ENCODE data around the gene GNA15.
A peak's percentile ranks its signal among the peaks of the same experiment; 100 is the strongest.
"Not testable (repeated sequence)": the region's sequence is repeated elsewhere in the genome, so short reads cannot be mapped to it uniquely, and the experiment has no call there.

GNA15 gene

GRCh38 chr19:3176715-3177501 is 41.1 kb downstream of the GNA15 start:
- DNase-seq, result peak; percentile 80

- DNase-seq, result peak; percentile 87
Measured at GRCh38 chr19:3178377-3178972, 42.6 kb downstream of the GNA15 start, which contains the start of gene S1PR4. TSS of gene S1PR4 (plus strand) at chr19:3178769. CDS start at chr19:3178793, 24 bp downstream.

- DNase-seq, result peak; percentile 53
Measured at GRCh38 chr19:3178973-3179738, 43.3 kb downstream of the GNA15 start.

- DNase-seq, result peak; percentile 51
Measured at GRCh38 chr19:3179739-3180293, 44.0 kb downstream of the GNA15 start.

- DNase-seq, result no peak
Measured at GRCh38 chr19:3183721-3184641, 48.1 kb downstream of the GNA15 start.

- DNase-seq, result no peak
Measured at GRCh38 chr19:3184847-3185460, 49.1 kb downstream of the GNA15 start.

- DNase-seq, result peak; percentile 97
Measured at GRCh38 chr19:3185461-3186159, 49.8 kb downstream of the GNA15 start, which contains the start of gene NCLN. TSS of gene NCLN (plus strand) at chr19:3185930. CDS start at chr19:3186031, 101 bp downstream.

- DNase-seq, result no peak
Measured at GRCh38 chr19:3186160-3186688, 50.4 kb downstream of the GNA15 start.

- no peak for DNase-seq
Measured at GRCh38 chr19:3186891-3187661, 51.2 kb downstream of the GNA15 start.

- DNase-seq, result no peak
Measured at GRCh38 chr19:3187662-3188511, 52.1 kb downstream of the GNA15 start.

- DNase-seq, result no peak
Measured at GRCh38 chr19:3188627-3189596, 53.1 kb downstream of the GNA15 start.

- no peak for DNase-seq
Measured at GRCh38 chr19:3189702-3190469, 54.1 kb downstream of the GNA15 start.

- DNase-seq, result no peak
Measured at GRCh38 chr19:3190470-3190770, 54.6 kb downstream of the GNA15 start.

- DNase-seq, result no peak
Measured at GRCh38 chr19:3190921-3191805, 55.3 kb downstream of the GNA15 start.

GRCh38 chr19:3191806-3192104 is 55.9 kb downstream of the GNA15 start:
- DNase-seq, result not testable (repeated sequence)

GRCh38 chr19:3192228-3192635 is 56.4 kb downstream of the GNA15 start:
- DNase-seq, result no peak

All from activated CD4-positive, alpha-beta T cell treated with anti-CD3 and anti-CD28 coated beads, Interleukin-2, Interleukin-6, amounts not matched to agents 100 ng/mL and 50 ng/mL, durations not matched to agents 16 hours and 8 hours (primary cell).